DOHH2 (cell line): ENCODE results near the gene BRIP1.

Source experiments
- H3F3A ChIP-seq: fragments of 200-600 bp; sonication (generic), shearing (Covaris generic); 2 replicates; pipeline ENCODE4 v1.6.0; 2016; ENCODE audit warnings: antibody characterized with exemption, mild to moderate bottlenecking; ENCODE audit not compliant: control insufficient read depth, insufficient read depth
- H3K27ac ChIP-seq: fragments of 200-600 bp; sonication (generic); 2 replicates; pipeline ENCODE4 v1.5.1; 2014; ENCODE audit warnings: low read depth, mild to moderate bottlenecking, low read length, moderate library complexity
- H3K27me3 ChIP-seq: fragments of 200-600 bp; sonication (generic); 2 replicates; pipeline ENCODE4 v1.6.1; 2014; ENCODE audit warnings: mild to moderate bottlenecking, low read length, mixed read lengths; ENCODE audit not compliant: control insufficient read depth
- H3K36me3 ChIP-seq: fragments of 200-600 bp; sonication (generic); 2 replicates; pipeline ENCODE4 v1.6.1; 2014; ENCODE audit warnings: mild to moderate bottlenecking, low read length, moderate library complexity, mixed read lengths; ENCODE audit not compliant: control insufficient read depth
- H3K4me1 ChIP-seq: fragments of 200-600 bp; sonication (generic); 2 replicates; pipeline ENCODE4 v1.6.1; 2014; ENCODE audit warnings: mild to moderate bottlenecking, low read length, mixed read lengths; ENCODE audit not compliant: control insufficient read depth
- H3K4me2 ChIP-seq: fragments of 200-600 bp; sonication (generic); 2 replicates; pipeline ENCODE4 v1.6.0; 2014; ENCODE audit warnings: mild to moderate bottlenecking, low read length, moderate library complexity
- H3K4me3 ChIP-seq: fragments of 200-600 bp; sonication (generic); 2 replicates; pipeline ENCODE4 v1.5.1; 2014; ENCODE audit warnings: mild to moderate bottlenecking, low read length, mixed read lengths
- H3K79me2 ChIP-seq: fragments of 200-600 bp; sonication (generic); 2 replicates; pipeline ENCODE4 v1.6.1; 2014; ENCODE audit warnings: mild to moderate bottlenecking, low read length, mixed read lengths; ENCODE audit not compliant: control insufficient read depth
- H3K9me2 ChIP-seq: fragments of 200-600 bp; sonication (generic); replicated peaks from 2 replicates; pipeline ENCODE4 v1.6.1; 2014; ENCODE audit warnings: mild to moderate bottlenecking, low read length, mixed read lengths; ENCODE audit not compliant: control insufficient read depth
- H3K9me3 ChIP-seq: fragments of 200-600 bp; sonication (generic); 2 replicates; pipeline ENCODE4 v1.6.1; 2014; ENCODE audit warnings: antibody characterized with exemption, low read length, mixed read lengths; ENCODE audit not compliant: control insufficient read depth, insufficient read depth
- H4K20me1 ChIP-seq: fragments of 200-600 bp; sonication (generic); 2 replicates; pipeline ENCODE4 v1.6.0; 2014; ENCODE audit warnings: low read depth, mild to moderate bottlenecking, antibody characterized with exemption, low read length, moderate library complexity; ENCODE audit not compliant: control insufficient read depth, insufficient read depth
- EZH2phosphoT487 ChIP-seq: fragments of 200-600 bp; sonication (generic); IDR thresholded peaks from 2 replicates; pipeline ENCODE4 v1.6.1; 2017; ENCODE audit warnings: borderline replicate concordance, mild to moderate bottlenecking, antibody characterized with exemption, low read length, moderate library complexity, mixed read lengths
- TF ChIP-seq, protein P1 (sequence below): fragments of 200-600 bp; sonication (generic); IDR thresholded peaks from one replicate; pipeline ENCODE4 v1.5.1; 2014; ENCODE audit warnings: antibody characterized with exemption, mild to moderate bottlenecking, low read depth, low read length; ENCODE audit not compliant: poor library complexity, severe bottlenecking

BRIP1 gene

DNA sequence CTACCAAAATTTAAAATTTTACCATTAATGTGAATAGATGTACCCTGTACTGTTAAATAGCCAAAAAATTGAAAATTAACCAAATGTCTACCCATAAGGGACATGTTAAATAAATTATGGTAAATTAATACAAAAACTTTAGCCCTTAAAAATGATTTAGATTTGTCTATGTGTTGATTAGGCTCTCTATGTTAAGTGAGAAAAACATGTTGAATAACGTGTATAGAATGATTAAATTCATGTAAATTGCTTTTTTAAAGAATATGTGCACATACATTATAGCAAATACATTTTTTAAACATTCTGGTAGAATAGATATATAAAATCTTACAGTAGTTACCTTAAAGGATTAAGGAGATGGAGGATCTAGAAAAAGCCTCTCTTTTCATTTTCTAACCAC lies 59.5 kb downstream of the BRIP1 start:
- H3K4me2 ChIP-seq, result no peak overlapping the region
- no peak overlapping the region for H3K27ac ChIP-seq
- H3F3A ChIP-seq, result no peaks in the 10 kb centered on the region
- H3K4me3 ChIP-seq, result no peak overlapping the region
- H4K20me1 ChIP-seq, result no peaks in the 10 kb centered on the region
- TF ChIP-seq, protein P1, sequence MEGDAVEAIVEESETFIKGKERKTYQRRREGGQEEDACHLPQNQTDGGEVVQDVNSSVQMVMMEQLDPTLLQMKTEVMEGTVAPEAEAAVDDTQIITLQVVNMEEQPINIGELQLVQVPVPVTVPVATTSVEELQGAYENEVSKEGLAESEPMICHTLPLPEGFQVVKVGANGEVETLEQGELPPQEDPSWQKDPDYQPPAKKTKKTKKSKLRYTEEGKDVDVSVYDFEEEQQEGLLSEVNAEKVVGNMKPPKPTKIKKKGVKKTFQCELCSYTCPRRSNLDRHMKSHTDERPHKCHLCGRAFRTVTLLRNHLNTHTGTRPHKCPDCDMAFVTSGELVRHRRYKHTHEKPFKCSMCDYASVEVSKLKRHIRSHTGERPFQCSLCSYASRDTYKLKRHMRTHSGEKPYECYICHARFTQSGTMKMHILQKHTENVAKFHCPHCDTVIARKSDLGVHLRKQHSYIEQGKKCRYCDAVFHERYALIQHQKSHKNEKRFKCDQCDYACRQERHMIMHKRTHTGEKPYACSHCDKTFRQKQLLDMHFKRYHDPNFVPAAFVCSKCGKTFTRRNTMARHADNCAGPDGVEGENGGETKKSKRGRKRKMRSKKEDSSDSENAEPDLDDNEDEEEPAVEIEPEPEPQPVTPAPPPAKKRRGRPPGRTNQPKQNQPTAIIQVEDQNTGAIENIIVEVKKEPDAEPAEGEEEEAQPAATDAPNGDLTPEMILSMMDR, result no peak
- no peak for TF ChIP-seq EZH2phosphoT487
- peaks cover 5% of the 10 kb centered on the region; the same call in 1 of the 2 replicates for H3K79me2 ChIP-seq
- H3K27me3 ChIP-seq, result no peaks in the 10 kb centered on the region
- no peaks in the 10 kb centered on the region for H3K9me3 ChIP-seq
- peaks cover 15% of the 10 kb centered on the region for H3K4me1 ChIP-seq
- H3K9me2 ChIP-seq, result no peaks in the 10 kb centered on the region
- H3K36me3 ChIP-seq, result peaks cover 76% of the 10 kb centered on the region

GRCh38 chr17:61803216-61803615 lies 60.1 kb downstream of the BRIP1 start:
- no peaks in the 10 kb centered on the region for H3K9me3 ChIP-seq
- H3K27ac ChIP-seq, result no peak overlapping the region
- peaks cover 75% of the 10 kb centered on the region for H3K36me3 ChIP-seq
- H4K20me1 ChIP-seq, result no peaks in the 10 kb centered on the region
- no peaks in the 10 kb centered on the region for H3K27me3 ChIP-seq
- no peaks in the 10 kb centered on the region for H3K9me2 ChIP-seq
- peaks cover 12% of the 10 kb centered on the region for H3K4me1 ChIP-seq
- H3K4me2 ChIP-seq, result no peak overlapping the region
- H3K79me2 ChIP-seq, result peaks cover 5% of the 10 kb centered on the region; the same call in 1 of the 2 replicates
- TF ChIP-seq, protein P1, result no peak
- TF ChIP-seq EZH2phosphoT487, result no peak
- H3K4me3 ChIP-seq, result no peak overlapping the region
- H3F3A ChIP-seq, result no peaks in the 10 kb centered on the region

GRCh38 chr17:61799812-61800484 lies 63.4 kb downstream of the BRIP1 start:
- H3K36me3 ChIP-seq, result peaks cover 86% of the 10 kb centered on the region
- H3K4me3 ChIP-seq, result no peak overlapping the region
- H3K4me1 ChIP-seq, result peaks cover 9% of the 10 kb centered on the region
- H3K4me2 ChIP-seq, result no peak overlapping the region
- no peaks in the 10 kb centered on the region for H3K27me3 ChIP-seq
- no peaks in the 10 kb centered on the region for H3F3A ChIP-seq
- H3K79me2 ChIP-seq, result no peaks in the 10 kb centered on the region; the same call in 1 of the 2 replicates
- H3K9me2 ChIP-seq, result no peaks in the 10 kb centered on the region
- H4K20me1 ChIP-seq, result no peaks in the 10 kb centered on the region
- no peaks in the 10 kb centered on the region for H3K9me3 ChIP-seq
- H3K27ac ChIP-seq, result no peak overlapping the region
- TF ChIP-seq, protein P1, result no peak
- TF ChIP-seq EZH2phosphoT487, result no peak
